Measurements from ENCODE around the gene TESPA1. TPM values are rescaled to one million over a fixed set of nuclear protein-coding genes. Genes with fewer than 3 reads are reported as not detected.

Gene TESPA1
- total and polyA plus RNA-seq, 4 donors, result 0.73 to 3.1 (median 1.7) TPM

DNA sequence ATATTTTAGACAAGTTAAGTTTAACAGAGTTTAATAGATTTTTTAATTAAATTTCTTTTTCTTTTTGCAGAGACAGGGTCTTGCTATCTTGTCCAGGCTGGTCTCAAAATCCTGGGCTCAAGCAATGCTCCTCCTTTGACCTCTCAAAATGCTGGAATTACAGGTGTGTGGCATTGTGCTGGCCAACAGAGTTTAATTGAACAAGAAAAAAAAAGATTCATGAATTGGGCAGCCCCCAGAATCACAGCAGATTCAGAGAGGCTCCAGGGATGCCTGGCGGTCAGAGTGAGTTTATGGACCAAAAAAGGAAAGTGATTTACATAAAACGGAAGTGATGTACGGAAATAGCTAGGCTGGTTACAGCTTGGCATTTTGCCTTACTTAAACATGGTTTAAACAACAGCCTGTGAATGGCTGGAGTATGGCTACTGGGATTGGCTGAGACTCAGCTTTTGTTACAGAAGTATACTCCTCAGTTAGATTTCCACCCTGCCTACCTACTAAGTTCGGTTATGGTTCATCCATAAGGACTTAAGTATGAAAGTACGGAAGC, 14.5 kb upstream of the TESPA1 start:
- Histone ChIP-seq H3K4me1 (ENCODE audit: control insufficient read depth in 5 of 5, insufficient read depth in 5 of 5, low read length in 5 of 5) (no peaks in the 10 kb centered on the region), H3K27me3 (ENCODE audit: control insufficient read depth in 3 of 3, insufficient read depth in 3 of 3, low read length in 2 of 3) (peaks cover 0 to 4% (median 0%) of the 10 kb centered on the region in 3 donors), H3K4me3 (no peak overlapping the region), H3K27ac (ENCODE audit: low read depth in 1 of 2, low read length in 1 of 2) (no peak overlapping the region), H3K9ac (ENCODE audit: insufficient read depth in 1 of 2, low read length in 2 of 2) (no peak overlapping the region), H3K9me3 (ENCODE audit: control insufficient read depth in 4 of 4, insufficient read depth in 3 of 4, low read length in 3 of 4) (no peaks in the 10 kb centered on the region), H3K36me3 (ENCODE audit: control insufficient read depth in 4 of 4, insufficient read depth in 4 of 4, low read length in 4 of 4) (no peaks in the 10 kb centered on the region)
- 50 to 54% methylated on average over 5 of the region's 5 CpGs for WGBS, 2 donors
- DNase-seq, result no peak
- no peak for ATAC-seq (ENCODE audit: insufficient read depth, low FRiP score)
- TF ChIP-seq, protein P1, sequence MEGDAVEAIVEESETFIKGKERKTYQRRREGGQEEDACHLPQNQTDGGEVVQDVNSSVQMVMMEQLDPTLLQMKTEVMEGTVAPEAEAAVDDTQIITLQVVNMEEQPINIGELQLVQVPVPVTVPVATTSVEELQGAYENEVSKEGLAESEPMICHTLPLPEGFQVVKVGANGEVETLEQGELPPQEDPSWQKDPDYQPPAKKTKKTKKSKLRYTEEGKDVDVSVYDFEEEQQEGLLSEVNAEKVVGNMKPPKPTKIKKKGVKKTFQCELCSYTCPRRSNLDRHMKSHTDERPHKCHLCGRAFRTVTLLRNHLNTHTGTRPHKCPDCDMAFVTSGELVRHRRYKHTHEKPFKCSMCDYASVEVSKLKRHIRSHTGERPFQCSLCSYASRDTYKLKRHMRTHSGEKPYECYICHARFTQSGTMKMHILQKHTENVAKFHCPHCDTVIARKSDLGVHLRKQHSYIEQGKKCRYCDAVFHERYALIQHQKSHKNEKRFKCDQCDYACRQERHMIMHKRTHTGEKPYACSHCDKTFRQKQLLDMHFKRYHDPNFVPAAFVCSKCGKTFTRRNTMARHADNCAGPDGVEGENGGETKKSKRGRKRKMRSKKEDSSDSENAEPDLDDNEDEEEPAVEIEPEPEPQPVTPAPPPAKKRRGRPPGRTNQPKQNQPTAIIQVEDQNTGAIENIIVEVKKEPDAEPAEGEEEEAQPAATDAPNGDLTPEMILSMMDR (IDR thresholded peaks at IDR 0.05; ENCODE audit: control extremely low read depth, extremely low read depth), result no peak

DNA sequence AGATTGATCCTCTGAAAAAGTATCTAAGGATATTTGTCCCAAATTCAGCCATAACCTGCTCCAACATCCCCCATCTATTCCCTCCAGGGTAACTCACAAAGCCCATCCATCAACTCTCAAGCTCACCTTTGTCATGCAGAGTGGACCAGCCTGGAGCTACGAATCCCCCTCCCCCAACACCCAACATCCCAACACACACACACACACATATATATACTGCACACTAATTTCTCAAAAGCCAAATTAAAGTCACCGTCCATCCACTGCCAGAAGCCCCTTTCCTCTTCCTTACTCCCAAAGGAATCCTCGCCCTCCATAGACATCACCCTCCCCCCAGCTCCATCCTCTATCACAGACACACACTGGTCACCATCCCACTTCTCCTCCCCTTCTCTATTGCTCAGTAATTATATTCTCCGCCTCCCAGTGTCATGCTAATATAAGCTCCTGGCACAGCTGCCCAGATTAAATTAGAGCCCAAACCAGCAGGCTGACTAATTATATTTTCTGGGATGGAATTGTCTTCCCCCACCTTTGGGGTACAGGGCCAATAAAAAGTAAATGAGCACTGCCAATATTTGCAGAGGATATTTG, 13.5 kb upstream of the TESPA1 start:
- 79 to 86% methylated on average over 4 of the region's 4 CpGs for WGBS, 2 donors
- Histone ChIP-seq H3K4me1 (ENCODE audit: control insufficient read depth in 5 of 5, insufficient read depth in 5 of 5, low read length in 5 of 5) (no peaks in the 10 kb centered on the region), H3K9ac (ENCODE audit: insufficient read depth in 1 of 2, low read length in 2 of 2) (no peak overlapping the region), H3K27me3 (ENCODE audit: control insufficient read depth in 3 of 3, insufficient read depth in 3 of 3, low read length in 2 of 3) (peaks cover 0 to 4% (median 0%) of the 10 kb centered on the region in 3 donors), H3K4me3 (no peak overlapping the region), H3K9me3 (ENCODE audit: control insufficient read depth in 4 of 4, insufficient read depth in 3 of 4, low read length in 3 of 4) (no peaks in the 10 kb centered on the region), H3K27ac (ENCODE audit: low read depth in 1 of 2, low read length in 1 of 2) (no peak overlapping the region), H3K36me3 (ENCODE audit: control insufficient read depth in 4 of 4, insufficient read depth in 4 of 4, low read length in 4 of 4) (no peaks in the 10 kb centered on the region)
- DNase-seq (no peak), ATAC-seq (ENCODE audit: insufficient read depth, low FRiP score) (no peak)
- TF ChIP-seq, protein P1 (IDR thresholded peaks at IDR 0.05; ENCODE audit: control extremely low read depth, extremely low read depth), result no peak

DNA sequence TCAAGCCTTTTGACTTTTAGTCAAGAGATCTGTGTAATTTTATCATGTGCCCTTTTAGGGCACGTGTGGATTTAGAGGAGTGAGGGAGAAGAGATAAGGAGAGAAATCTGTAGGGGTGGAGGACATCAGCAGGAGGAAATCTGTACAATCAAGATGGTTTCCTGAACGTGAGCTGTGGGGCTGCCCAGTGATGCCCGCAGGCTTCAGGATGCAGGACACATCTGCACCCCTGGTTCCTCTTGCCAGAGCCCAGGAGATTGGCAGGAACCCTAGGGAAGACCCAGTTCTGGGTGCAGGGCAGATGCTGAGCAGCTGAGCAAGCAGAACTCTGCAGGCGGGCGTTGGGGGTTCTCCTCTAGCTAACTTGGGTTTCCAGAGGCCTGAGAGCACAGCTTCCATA, 11.6 kb upstream of the TESPA1 start:
- H3K4me1 ChIP-seq (ENCODE audit: control insufficient read depth in 5 of 5, insufficient read depth in 5 of 5, low read length in 5 of 5), result no peaks in the 10 kb centered on the region
- no peaks in the 10 kb centered on the region for H3K27me3 ChIP-seq (ENCODE audit: control insufficient read depth in 3 of 3, insufficient read depth in 3 of 3, low read length in 2 of 3)
- H3K4me3 ChIP-seq, result no peak overlapping the region
- H3K36me3 ChIP-seq (ENCODE audit: control insufficient read depth in 4 of 4, insufficient read depth in 4 of 4, low read length in 4 of 4), result no peaks in the 10 kb centered on the region
- H3K9me3 ChIP-seq (ENCODE audit: control insufficient read depth in 4 of 4, insufficient read depth in 3 of 4, low read length in 3 of 4), result no peaks in the 10 kb centered on the region
- TF ChIP-seq, protein P1 (IDR thresholded peaks at IDR 0.05; ENCODE audit: control extremely low read depth, extremely low read depth), result no peak
- WGBS, 2 donors, result 23 to 45% methylated on average over 5 of the region's 5 CpGs
- no peak overlapping the region for H3K9ac ChIP-seq (ENCODE audit: insufficient read depth in 1 of 2, low read length in 2 of 2)
- DNase-seq (no peak), ATAC-seq (ENCODE audit: insufficient read depth, low FRiP score) (no peak)
- no peak overlapping the region for H3K27ac ChIP-seq (ENCODE audit: low read depth in 1 of 2, low read length in 1 of 2)
